GM21447 (cell line): Measurements from ENCODE around the gene P2RY14.

Experiments
- ATAC-seq: cut with Tn5 transposase; IDR thresholded peaks from one replicate; pipeline ENCODE4 v1.9.1; 2021; ENCODE audit not compliant: unreplicated experiment

The P2RY14 gene

GRCh38 chr3:151216641-151217607 lies 61.4 kb downstream of the P2RY14 start:
- ATAC-seq = no peak

GRCh38 chr3:151214459-151214858 lies 63.9 kb downstream of the P2RY14 start:
- ATAC-seq = no peak

DNA sequence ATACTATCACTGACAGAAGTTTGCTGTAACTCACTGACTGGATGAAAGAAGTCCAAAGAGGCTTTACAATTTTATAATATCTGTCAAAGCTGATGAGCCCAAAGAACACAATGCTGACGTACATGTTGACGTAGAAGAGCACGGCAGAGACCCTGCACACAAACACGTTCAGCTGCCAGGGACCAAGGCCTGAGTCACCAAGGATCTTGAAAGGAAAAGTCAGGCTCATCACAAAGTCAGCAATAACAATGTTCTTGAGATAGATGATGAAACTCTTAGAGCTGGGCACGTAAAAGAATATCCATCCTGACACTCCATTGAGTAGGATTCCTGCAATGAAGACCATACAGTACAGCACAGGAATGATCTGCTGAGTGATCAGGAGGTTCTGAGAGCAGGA lies 64.5 kb downstream of the P2RY14 start:
- ATAC-seq = no peak

DNA sequence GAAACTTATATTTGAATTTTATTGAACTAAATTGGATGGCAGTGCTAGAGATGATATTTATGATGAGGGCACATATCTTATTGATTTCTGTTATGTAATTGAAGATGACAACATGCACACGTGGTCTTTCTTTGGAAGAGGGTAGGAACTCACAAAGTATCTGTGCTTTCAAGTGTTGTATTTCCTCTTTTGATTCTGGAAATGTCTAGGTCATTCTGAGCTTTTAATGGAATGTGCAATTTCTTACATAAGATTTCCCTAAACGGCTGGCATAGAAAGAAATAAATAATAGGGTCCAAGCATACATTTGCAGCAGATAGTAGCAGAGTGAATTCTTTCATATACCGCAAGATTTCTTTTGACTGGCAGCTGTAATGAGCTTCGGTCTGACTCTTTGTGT lies 65.2 kb downstream of the P2RY14 start:
- ATAC-seq = no peak

DNA sequence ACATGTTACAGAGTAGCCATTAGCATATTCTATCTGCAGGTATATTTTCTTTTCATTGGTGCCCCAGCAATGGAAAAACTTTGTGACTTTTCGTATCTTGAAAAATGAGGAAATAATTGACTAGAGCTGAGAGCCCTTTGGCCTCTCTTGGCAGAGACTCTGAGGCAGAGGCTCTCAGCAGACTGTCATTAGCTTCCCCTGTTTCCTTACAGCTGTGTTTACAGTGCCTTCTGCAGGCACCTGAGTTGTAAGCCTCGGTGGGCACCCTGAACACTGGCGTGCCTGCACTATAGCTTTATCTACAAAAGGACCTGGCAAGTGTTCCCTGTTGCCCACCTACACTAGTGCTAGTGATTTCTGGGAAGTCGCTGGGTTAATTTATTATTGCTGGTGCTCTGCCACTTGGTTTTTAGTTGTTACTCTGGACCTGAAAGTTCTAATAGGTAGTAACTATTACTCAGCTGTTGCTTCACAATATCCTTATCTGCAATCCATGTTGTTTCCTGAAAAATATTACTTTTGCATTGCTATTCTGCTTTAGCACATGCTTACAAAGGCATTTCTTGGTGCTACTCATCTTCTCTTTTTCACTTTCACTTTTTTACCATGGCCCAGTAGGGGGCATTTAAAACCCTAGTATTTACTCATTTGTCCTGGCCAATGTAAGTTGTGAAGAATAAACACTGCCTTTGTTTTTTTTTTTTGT lies 67.5 kb downstream of the P2RY14 start:
- peak; percentile 75 for ATAC-seq

GRCh38 chr3:151209654-151210053 lies 68.7 kb downstream of the P2RY14 start:
- ATAC-seq = no peak

DNA sequence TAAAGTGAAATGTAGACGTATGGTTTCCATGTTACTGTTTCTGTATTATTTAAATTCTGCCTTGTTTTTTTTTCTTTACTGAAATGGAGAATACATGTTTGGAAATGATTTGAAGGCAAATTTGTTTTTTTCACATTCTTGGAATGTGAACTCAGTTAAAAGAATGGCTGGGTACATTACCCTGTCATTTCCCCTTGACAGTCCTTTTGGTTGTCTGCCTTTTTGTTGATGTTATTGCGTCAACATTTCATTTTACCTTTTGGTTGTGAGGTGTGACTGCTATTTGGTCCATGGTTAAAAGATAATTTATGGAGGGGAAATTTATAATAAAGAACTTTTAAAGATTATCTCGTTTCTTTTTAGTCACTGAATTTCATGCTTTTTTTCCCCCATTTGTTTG lies 72.1 kb downstream of the P2RY14 start:
- ATAC-seq = no peak

DNA sequence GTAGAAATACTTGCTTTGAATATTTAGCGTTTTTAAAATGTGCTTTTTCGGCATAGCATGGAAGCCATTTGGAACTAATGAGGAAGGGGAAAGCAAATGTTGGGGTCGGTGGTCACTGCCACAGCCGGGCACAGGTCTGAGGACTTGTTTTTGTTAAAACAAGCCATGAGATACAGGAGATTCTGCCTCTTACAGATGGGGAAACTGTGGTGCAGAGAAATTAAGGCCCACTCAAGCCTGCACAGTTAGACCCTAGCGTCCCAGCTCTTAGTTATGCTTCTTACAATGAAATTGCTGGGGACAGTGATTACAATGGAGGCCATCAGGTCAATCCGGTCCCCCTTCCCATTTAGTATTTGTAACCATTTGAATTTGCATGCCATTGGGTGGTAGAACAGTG lies 72.9 kb downstream of the P2RY14 start:
- no peak for ATAC-seq

DNA sequence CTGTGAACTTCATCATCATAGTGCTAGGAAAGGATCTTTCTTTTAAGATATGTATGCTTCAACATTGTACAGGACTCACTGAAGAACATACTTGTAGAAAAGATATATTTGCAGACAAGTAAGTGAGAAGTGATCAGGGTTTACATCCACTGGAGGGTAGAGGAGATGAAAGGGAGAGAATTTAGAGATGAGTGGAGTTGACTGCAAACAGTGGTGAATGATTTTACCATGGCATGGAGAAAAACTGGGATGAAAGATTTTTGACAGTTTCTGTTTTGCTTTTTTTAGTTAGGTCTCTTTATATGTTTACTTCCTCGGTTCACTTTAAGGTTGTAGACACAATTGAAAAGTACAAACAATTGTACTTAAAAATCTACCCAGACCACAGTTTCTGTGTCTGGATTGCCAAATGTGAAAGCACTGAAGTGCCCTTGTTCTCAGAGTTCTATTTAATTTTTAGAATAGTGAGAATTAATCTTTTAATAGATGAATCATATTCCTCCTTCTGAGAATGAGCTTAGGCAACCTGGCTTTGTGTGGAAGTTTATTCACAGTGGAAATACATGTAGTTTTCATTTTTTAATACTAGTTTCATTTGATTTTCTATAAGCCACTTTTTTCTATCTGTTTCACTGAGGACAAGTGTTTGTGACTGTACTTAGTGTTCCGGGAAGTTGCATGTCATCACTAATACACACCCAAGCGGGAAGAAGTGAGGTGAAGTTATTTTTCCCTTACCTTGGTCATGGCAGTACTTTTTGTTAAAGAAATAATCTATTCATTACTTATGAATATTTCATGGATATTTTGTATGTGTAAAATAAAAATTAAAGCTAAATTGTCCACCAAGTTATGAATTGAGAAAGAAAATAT lies 73.6 kb downstream of the P2RY14 start:
- ATAC-seq = no peak

DNA sequence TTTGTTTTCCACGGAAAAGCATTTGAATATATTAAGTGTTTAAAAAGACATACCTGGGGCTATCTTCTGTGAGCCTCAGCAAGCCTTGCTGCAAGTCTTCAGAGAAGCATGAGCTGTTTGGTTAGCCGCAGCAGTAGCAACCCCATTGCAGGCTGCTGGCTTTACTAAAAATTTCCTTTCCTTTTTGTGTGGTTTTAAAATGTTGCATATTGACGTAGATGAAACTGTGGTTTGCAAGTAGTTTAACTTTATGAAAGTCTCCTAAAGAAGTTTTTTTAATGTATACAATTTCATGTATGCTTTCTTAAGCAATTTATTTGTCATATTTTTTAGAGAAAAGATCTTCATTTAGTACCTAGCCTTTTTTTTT lies 75.3 kb downstream of the P2RY14 start, which contains the start of gene GPR171:
TSS of gene GPR171 (minus strand) at position 166 of the 370 bp plus-strand sequence. CDS start 3,830 bp downstream, outside the sequence.
- peak; percentile 91 for ATAC-seq

GRCh38 chr3:151201051-151201730 lies 77.2 kb downstream of the P2RY14 start:
- ATAC-seq = no peak

GRCh38 chr3:151200586-151200985 lies 77.8 kb downstream of the P2RY14 start:
- ATAC-seq = no peak

DNA sequence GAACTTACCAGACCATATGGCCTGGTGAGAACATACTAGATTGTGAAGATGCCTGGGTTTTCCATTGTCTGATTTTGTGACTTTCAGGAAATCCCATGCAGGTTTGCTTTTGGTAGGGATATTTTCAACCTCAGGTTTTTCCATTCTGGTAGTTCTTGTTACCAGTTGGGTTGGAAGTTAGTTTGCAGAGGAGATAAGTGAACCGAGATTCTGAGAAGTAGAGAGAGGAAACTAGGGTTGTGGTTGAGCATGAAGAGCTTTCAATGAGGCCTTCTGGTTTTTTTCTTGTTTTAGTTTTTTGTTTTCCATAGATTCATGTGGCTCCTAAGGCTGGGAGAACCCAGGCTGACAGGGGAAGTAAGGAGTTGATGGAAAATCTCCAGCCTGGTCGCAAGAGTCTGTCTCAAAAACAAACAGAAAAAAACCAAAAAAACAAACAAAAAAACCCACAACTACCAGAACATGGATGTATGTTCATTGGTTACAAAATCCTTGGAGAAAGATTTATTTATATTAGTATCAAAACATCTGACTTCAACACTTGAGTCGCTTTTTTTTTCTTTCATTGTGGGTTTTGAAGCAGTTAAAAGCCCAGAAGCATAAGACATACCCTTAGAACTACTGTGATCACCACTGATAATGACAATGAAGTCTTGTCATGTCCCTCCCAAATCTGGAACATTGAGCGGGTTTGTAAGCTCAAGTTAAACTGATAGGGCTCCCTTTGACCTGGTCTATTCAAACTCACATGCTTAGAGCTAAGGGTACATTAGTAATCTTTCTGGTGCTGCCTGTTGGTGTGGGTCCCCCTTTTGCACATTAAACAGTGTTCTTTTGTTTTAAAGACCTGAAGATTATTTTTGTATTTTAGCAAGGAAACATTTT lies 78.5 kb downstream of the P2RY14 start:
- ATAC-seq = no peak

DNA sequence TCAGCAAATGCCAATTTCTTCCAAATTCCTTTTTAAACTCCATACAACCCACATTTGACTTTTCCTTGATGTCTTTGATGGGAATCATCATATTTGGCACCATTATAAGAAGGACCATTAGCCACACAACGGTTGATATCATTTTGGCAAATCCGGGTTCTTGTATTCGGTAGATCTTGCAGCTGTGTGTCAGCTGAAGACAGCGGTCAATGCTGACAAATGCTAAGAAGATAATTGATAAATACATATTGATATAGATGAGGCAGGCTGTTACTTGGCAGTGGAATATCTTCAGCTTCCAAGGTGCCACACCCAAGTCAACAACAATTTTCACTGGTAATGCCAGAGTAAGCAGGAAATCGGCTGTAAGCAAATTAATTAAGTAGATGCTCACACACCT lies 79.5 kb downstream of the P2RY14 start:
- ATAC-seq = no peak

GRCh38 chr3:151197981-151198767 lies 80.2 kb downstream of the P2RY14 start:
- no peak for ATAC-seq

DNA sequence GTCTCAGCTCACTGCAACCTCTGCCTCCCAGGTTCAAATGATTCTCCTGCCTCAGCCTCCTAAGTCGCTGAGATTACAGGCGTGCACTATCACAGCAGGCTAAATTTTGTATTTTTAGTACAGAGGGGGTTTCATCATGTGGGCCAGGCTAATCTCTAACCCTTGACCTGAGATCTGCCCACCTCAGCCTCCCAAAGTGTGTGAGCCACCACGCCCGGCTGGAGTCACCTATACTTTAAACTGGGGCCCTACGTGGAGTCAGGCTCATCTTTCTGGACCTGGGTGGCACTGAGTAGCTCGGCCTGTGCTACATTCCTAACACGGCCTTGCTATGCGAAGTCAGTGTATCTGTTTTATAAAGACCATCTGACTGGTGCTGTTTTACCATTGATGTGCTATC lies 81.1 kb downstream of the P2RY14 start:
- no peak for ATAC-seq

GRCh38 chr3:151196434-151196833 lies 81.9 kb downstream of the P2RY14 start:
- no peak for ATAC-seq

DNA sequence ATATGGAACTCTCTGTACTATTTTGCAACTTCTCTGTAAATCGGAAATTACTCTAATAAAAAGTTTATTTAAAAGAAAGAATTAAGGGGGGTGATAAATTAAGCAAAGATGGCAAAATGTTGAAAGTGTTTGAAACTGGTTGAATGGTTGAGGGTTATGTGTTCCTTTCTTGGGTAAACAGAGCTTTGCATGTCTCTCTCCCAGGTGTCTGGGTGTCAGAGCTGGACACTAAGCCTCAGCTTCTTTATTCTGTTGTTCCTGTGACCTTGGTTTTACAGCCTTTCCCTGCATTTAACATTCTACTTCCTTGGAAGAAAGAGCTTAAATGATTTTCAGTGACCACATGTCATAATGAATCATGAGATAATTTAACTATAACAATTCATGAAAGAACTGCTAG lies 82.5 kb downstream of the P2RY14 start:
- no peak for ATAC-seq

DNA sequence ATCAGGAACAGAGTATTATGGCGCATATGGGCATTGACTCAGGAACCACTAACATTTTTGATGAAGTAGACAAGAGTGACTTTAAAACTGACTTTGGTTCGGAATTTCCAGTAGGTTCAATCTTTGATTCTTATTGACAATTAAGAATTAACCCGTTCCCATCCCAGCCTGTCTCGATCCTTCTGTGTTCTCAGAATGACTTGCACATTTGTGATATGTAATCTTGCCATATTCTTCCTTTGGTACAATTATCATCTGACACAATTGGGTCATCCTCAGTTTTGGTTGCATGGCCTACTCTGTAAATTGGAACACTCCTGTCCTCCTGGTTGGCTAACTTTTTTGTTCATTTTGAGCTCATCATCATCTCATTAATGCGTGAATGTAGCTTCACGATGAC lies 85.8 kb downstream of the P2RY14 start:
- no peak for ATAC-seq
